Measurements from ENCODE around the gene S100G. TPM values are rescaled to one million over a fixed set of nuclear protein-coding genes. Genes with fewer than 3 reads are reported as not detected.

S100G gene
- total RNA-seq, 4 donors from 2014 or later: not detected

- intact Hi-C loops (cut with DNase I): no loop called here
- H3K4me3 ChIP-seq (replicated peaks in 1 of 3): no peak overlapping the region
- TF ChIP-seq POLR2A (IDR thresholded peaks at IDR 0.05): no peak
- TF ChIP-seq CTCF (IDR thresholded peaks at IDR 0.05): no peak
- no peak overlapping the region for H3K27ac ChIP-seq
- no peaks in the 10 kb centered on the region for H3K4me1 ChIP-seq
- no peaks in the 10 kb centered on the region for H3K9me3 ChIP-seq
- no peak for DNase-seq
- no peaks in the 10 kb centered on the region for H3K36me3 ChIP-seq
- H3K27me3 ChIP-seq: no peaks in the 10 kb centered on the region
- 78 to 86% methylated on average over 4 of the region's 4 CpGs for WGBS, 2 donors
These were observed 9.1 kb upstream of the S100G start for GRCh38 chrX:16640823-16641222.

GRCh38 chrX:16643176-16643575 is 6.8 kb upstream of the S100G start:
- H3K4me3 ChIP-seq (replicated peaks in 1 of 3): no peak overlapping the region
- H3K27ac ChIP-seq: no peak overlapping the region
- H3K36me3 ChIP-seq: no peaks in the 10 kb centered on the region
- no peak for DNase-seq
- H3K4me1 ChIP-seq: no peaks in the 10 kb centered on the region
- WGBS, 2 donors: 86 to 90% methylated on average over 5 of the region's 5 CpGs
- H3K9me3 ChIP-seq: no peaks in the 10 kb centered on the region
- TF ChIP-seq POLR2A (IDR thresholded peaks at IDR 0.05) (no peak), CTCF (IDR thresholded peaks at IDR 0.05) (no peak)
- no peaks in the 10 kb centered on the region for H3K27me3 ChIP-seq
- intact Hi-C loops (cut with DNase I): no loop called here

- H3K4me1 ChIP-seq: no peaks in the 10 kb centered on the region
- H3K27me3 ChIP-seq: no peaks in the 10 kb centered on the region
- intact Hi-C loops (cut with DNase I): no loop called here
- TF ChIP-seq CTCF (IDR thresholded peaks at IDR 0.05): no peak
- TF ChIP-seq POLR2A (IDR thresholded peaks at IDR 0.05): no peak
- no peak overlapping the region for H3K4me3 ChIP-seq (replicated peaks in 1 of 3)
- H3K9me3 ChIP-seq: no peaks in the 10 kb centered on the region
- H3K27ac ChIP-seq: no peak overlapping the region
- WGBS, 2 donors: 94 to 95% methylated on average over 4 of the region's 4 CpGs
- no peaks in the 10 kb centered on the region for H3K36me3 ChIP-seq
- DNase-seq: no peak
These were observed 3.4 kb upstream of the S100G start for GRCh38 chrX:16646366-16647138.

GRCh38 chrX:16651391-16652024 is 1.6 kb downstream of the S100G start:
- Histone ChIP-seq H3K4me1 (no peaks in the 10 kb centered on the region), H3K9me3 (no peaks in the 10 kb centered on the region), H3K36me3 (no peaks in the 10 kb centered on the region), H3K27me3 (no peaks in the 10 kb centered on the region), H3K27ac (no peak overlapping the region), H3K4me3 (replicated peaks in 1 of 3) (no peak overlapping the region)
- WGBS, 2 donors: 89% methylated on average over 4 of the region's 4 CpGs
- intact Hi-C loops (cut with DNase I): no loop called here
- DNase-seq: no peak
- TF ChIP-seq POLR2A (IDR thresholded peaks at IDR 0.05): no peak

- Histone ChIP-seq H3K27me3 (no peaks in the 10 kb centered on the region), H3K9me3 (no peaks in the 10 kb centered on the region), H3K4me3 (replicated peaks in 1 of 3) (no peak overlapping the region), H3K36me3 (no peaks in the 10 kb centered on the region), H3K4me1 (no peaks in the 10 kb centered on the region), H3K27ac (no peak overlapping the region)
- WGBS, 2 donors: 88% methylated on average over 7 of the region's 7 CpGs; no CpG with 5 or more reads in 1 of the 2 donors
- TF ChIP-seq CTCF (IDR thresholded peaks at IDR 0.05) (no peak), POLR2A (IDR thresholded peaks at IDR 0.05) (no peak)
- DNase-seq: no peak
- intact Hi-C loops (cut with DNase I): no loop called here
These were observed 3.5 kb downstream of the S100G start for GRCh38 chrX:16653424-16653823.
